HepG2 (cell line): Measurements from ENCODE around the gene ZFP36L2. TPM values are rescaled to one million over a fixed set of nuclear protein-coding genes. Genes with fewer than 3 reads are reported as not detected.

Experiments used
- AGO2 ChIP-seq: fragments of 200-400 bp; formaldehyde crosslinking; optimal IDR thresholded peaks from 2 replicates; pipeline ENCODE3; 2017; ENCODE audit warnings: mild to moderate bottlenecking, low read depth, low read length, moderate library complexity
- AKAP8 ChIP-seq: sonication (generic); formaldehyde crosslinking; IDR thresholded peaks from 2 replicates; pipeline ENCODE4 v1.5.1; 2020; ENCODE audit warnings: mild to moderate bottlenecking, missing genetic modification reagents
- HDAC6 ChIP-seq: fragments of 200-600 bp; sonication (generic); IDR thresholded peaks from 2 replicates; pipeline ENCODE4 v1.7.0; 2017; ENCODE audit warnings: mild to moderate bottlenecking, antibody characterized with exemption, low read length, low read depth
- HNRNPLL ChIP-seq: fragments of 200-400 bp; formaldehyde crosslinking; IDR thresholded peaks from 2 replicates; pipeline ENCODE4 v1.6.1; 2017; ENCODE audit warnings: mild to moderate bottlenecking, low read depth, low read length; ENCODE audit not compliant: poor library complexity, severe bottlenecking
- IRX3 ChIP-seq: sonication (generic); formaldehyde crosslinking; IDR thresholded peaks from 2 replicates; pipeline ENCODE4 v1.8.1; 2023; ENCODE audit warnings: mild to moderate bottlenecking, low read depth, missing genetic modification reagents, borderline replicate concordance
- MIXL1 ChIP-seq: IDR thresholded peaks from 2 replicates; pipeline ENCODE4 v1.6.1; 2016
- NFE2L1 ChIP-seq: sonication (generic); formaldehyde crosslinking; IDR thresholded peaks from 2 replicates; pipeline ENCODE4 v1.4.0; 2020; ENCODE audit warnings: missing genetic modification reagents, mild to moderate bottlenecking, borderline replicate concordance
- NFKBIZ ChIP-seq: IDR thresholded peaks from 2 replicates; pipeline ENCODE4 v1.6.1; 2018; ENCODE audit warnings: missing genetic modification reagents, missing compliant biosample characterization
- NFYC ChIP-seq: IDR thresholded peaks from 2 replicates; pipeline ENCODE4 v1.6.1; 2016; ENCODE audit warnings: missing genetic modification reagents, missing compliant biosample characterization
- SMAD1 ChIP-seq: sonication (generic); formaldehyde crosslinking; IDR thresholded peaks from 2 replicates; pipeline ENCODE4 v1.4.0; 2020; ENCODE audit warnings: missing genetic modification reagents, low read depth, mild to moderate bottlenecking, borderline replicate concordance
- SMARCE1 ChIP-seq: fragments of 450-650 bp; IDR thresholded peaks from 2 replicates; pipeline ENCODE4 v1.6.1; 2017; ENCODE audit warnings: borderline replicate concordance
- SMYD3 ChIP-seq: sonication (generic); formaldehyde crosslinking; IDR thresholded peaks from 2 replicates; pipeline ENCODE4 v1.8.1; 2023; ENCODE audit warnings: mild to moderate bottlenecking, missing genetic modification reagents
- TMF1 ChIP-seq: sonication (generic); formaldehyde crosslinking; IDR thresholded peaks from 2 replicates; pipeline ENCODE4 v1.8.1; 2022; ENCODE audit warnings: low read depth, missing genetic modification reagents
- ZMYM4 ChIP-seq: sonication (generic); formaldehyde crosslinking; IDR thresholded peaks from 2 replicates; pipeline ENCODE4 v1.8.1; 2023; ENCODE audit warnings: mild to moderate bottlenecking, missing genetic modification reagents
- ZNF235 ChIP-seq: sonication (generic); formaldehyde crosslinking; IDR thresholded peaks from 2 replicates; pipeline ENCODE4 v1.8.1; 2023; ENCODE audit warnings: mild to moderate bottlenecking, missing genetic modification reagents, borderline replicate concordance
- ZNF317 ChIP-seq: sonication (generic); formaldehyde crosslinking; IDR thresholded peaks from 2 replicates; pipeline ENCODE4 v1.5.0; 2020; ENCODE audit warnings: mild to moderate bottlenecking, missing genetic modification reagents
- ZNF326 ChIP-seq: sonication (generic); formaldehyde crosslinking; IDR thresholded peaks from 2 replicates; pipeline ENCODE4 v1.4.0; 2020; ENCODE audit warnings: missing genetic modification reagents, borderline replicate concordance
- ZNF44 ChIP-seq: sonication (generic); formaldehyde crosslinking; IDR thresholded peaks from 2 replicates; pipeline ENCODE4 v1.5.1; 2020; ENCODE audit warnings: mild to moderate bottlenecking, missing genetic modification reagents
- ZNF652 ChIP-seq: IDR thresholded peaks from 2 replicates; pipeline ENCODE4 v1.6.1; 2016; ENCODE audit warnings: low read depth, borderline replicate concordance
- polyA plus RNA-seq, 8 experiments: library from polyadenylated mRNA; depleted of rRNA in 3 of 8; stranded (reverse) in 7 of 8; unstranded in 1 of 8; fragments of >200 nt; fragmentation: Illumina TruSeq in 4 of 8; extraction: Trizol in 4 of 8; gene quantifications; 2 replicates each; pipeline versions ENCODE4 v1.2.1 to v1.2.3, GENCODE V29; 2011 to 2016; ENCODE audit warnings: low read depth in 4 of 8, missing spikeins in 1 of 8, mixed read lengths in 1 of 8; ENCODE audit not compliant: insufficient read depth in 1 of 8
- total RNA-seq, 5 experiments: library from RNA; depleted of rRNA; stranded (reverse); fragments of >200 nt; fragmentation: Illumina TruSeq; extraction: Trizol; gene quantifications; 2 replicates each; pipeline ENCODE4 v1.2.3, GENCODE V29; 2016; ENCODE audit warnings: low read depth in 1 of 5
- TF ChIP-seq, protein P1 (sequence below): sonication (generic); formaldehyde crosslinking; IDR thresholded peaks from 2 replicates; pipeline ENCODE4 v1.5.1; 2020; ENCODE audit warnings: mild to moderate bottlenecking, missing genetic modification reagents, borderline replicate concordance
- TF ChIP-seq, protein P2 (sequence below): sonication (generic); formaldehyde crosslinking; IDR thresholded peaks from 2 replicates; pipeline ENCODE4 v1.9.0; 2021; ENCODE audit warnings: missing genetic modification reagents, borderline replicate concordance
- TF ChIP-seq, protein P3 (sequence below): sonication (generic); formaldehyde crosslinking; conservative IDR thresholded peaks from 2 replicates; pipeline ENCODE4 v1.8.0; 2022; ENCODE audit warnings: mild to moderate bottlenecking, moderate library complexity, missing genetic modification reagents

Gene ZFP36L2
- total and polyA plus RNA-seq, 2 of the 13 experiments (the other 11 are each of a cell fraction or from before 2014, with no cell fraction given) = 11.2 to 21.8 TPM

DNA sequence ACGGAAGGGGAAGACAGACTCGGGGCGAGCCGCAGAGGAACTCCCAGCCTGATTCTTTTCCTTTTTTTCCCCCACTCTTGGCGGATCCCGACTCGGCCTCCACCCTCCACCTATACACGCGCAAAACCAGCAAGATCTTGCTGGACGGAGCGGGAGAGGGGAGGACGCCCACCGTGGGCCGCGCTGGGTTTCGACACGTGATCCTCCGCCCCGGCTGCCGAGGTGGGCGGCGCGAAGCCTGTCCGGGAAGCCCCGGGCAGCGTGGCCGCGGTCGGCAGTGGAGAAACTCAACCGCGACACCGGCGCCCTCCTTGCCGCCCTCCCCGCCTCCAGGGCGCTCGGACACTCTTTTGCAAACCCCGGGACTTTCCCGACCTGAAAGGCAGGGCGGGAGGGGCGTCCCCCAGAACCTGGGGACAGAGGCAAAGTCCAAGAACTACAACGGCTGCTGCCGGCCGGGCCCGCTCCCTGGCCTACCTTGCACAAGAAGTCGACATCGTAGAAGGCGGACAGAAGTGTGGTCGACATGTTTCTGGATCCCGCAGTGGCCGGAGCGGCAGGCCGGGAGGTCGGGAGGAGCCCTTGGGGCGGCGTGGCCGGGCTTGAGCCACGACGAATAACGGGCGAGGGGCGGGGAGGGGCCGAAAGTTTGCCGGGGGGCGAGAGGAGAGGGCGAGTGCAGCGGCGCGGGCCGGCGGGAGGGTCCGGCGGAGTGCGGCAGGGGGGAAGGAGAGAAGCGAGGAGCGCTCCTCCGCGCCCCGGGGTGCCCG is 433 bp downstream of the ZFP36L2 start (continued):
- TF ChIP-seq, protein P1, sequence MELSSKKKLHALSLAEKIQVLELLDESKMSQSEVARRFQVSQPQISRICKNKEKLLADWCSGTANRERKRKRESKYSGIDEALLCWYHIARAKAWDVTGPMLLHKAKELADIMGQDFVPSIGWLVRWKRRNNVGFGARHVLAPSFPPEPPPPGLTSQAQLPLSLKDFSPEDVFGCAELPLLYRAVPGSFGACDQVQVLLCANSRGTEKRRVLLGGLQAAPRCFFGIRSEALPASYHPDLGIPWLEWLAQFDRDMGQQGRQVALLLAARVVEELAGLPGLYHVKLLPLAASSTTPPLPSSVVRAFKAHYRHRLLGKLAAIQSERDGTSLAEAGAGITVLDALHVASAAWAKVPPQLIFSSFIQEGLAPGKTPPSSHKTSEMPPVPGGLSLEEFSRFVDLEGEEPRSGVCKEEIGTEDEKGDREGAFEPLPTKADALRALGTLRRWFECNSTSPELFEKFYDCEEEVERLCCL = no peak
- TF ChIP-seq TMF1 (no peak), NFE2L1 (CRISPR knock-in tag) (0 out of 2 replicates have a peak, but pooled peaks have one; percentile 14), SMAD1 (CRISPR knock-in tag) (no peak), ZNF317 (CRISPR knock-in tag) (peak; percentile 75), MIXL1 (CRISPR knock-in tag) (no peak), HDAC6 (no peak), AGO2 (peak; percentile 100), SMYD3 (CRISPR knock-in tag) (no peak), AKAP8 (CRISPR knock-in tag) (0 out of 2 replicates have a peak, but pooled peaks have one; percentile 18), ZMYM4 (CRISPR knock-in tag) (no peak), IRX3 (CRISPR knock-in tag) (no peak), NFKBIZ (CRISPR knock-in tag) (0 out of 2 replicates have a peak, but pooled peaks have one; percentile 31), NFYC (CRISPR knock-in tag) (no peak), ZNF652 (CRISPR knock-in tag) (no peak), SMARCE1 (no peak), ZNF235 (CRISPR knock-in tag) (no peak; the same call in 1 of the 2 replicates), ZNF44 (no peak), HNRNPLL (peak; percentile 25), ZNF326 (CRISPR knock-in tag) (no peak)
- TF ChIP-seq, protein P2, sequence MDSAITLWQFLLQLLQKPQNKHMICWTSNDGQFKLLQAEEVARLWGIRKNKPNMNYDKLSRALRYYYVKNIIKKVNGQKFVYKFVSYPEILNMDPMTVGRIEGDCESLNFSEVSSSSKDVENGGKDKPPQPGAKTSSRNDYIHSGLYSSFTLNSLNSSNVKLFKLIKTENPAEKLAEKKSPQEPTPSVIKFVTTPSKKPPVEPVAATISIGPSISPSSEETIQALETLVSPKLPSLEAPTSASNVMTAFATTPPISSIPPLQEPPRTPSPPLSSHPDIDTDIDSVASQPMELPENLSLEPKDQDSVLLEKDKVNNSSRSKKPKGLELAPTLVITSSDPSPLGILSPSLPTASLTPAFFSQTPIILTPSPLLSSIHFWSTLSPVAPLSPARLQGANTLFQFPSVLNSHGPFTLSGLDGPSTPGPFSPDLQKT (CRISPR knock-in tag) = no peak
- TF ChIP-seq, protein P3, sequence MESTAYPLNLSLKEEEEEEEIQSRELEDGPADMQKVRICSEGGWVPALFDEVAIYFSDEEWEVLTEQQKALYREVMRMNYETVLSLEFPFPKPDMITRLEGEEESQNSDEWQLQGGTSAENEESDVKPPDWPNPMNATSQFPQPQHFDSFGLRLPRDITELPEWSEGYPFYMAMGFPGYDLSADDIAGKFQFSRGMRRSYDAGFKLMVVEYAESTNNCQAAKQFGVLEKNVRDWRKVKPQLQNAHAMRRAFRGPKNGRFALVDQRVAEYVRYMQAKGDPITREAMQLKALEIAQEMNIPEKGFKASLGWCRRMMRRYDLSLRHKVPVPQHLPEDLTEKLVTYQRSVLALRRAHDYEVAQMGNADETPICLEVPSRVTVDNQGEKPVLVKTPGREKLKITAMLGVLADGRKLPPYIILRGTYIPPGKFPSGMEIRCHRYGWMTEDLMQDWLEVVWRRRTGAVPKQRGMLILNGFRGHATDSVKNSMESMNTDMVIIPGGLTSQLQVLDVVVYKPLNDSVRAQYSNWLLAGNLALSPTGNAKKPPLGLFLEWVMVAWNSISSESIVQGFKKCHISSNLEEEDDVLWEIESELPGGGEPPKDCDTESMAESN (CRISPR knock-in tag) = no peak; the same call in 1 of the 2 replicates
